DND-41 (cell line): ENCODE results near the gene PRAMEF11.
"Not testable (repeated sequence)": the region's sequence is repeated elsewhere in the genome, so short reads cannot be mapped to it uniquely, and the experiment has no call there.

ENCODE experiments used
- EZH2 ChIP-seq: IDR thresholded peaks from 3 replicates; pipeline ENCODE4 v1.6.1; 2012; ENCODE audit warnings: borderline replicate concordance, low read depth, mild to moderate bottlenecking, moderate library complexity, low read length, inconsistent platforms; ENCODE audit not compliant: severe bottlenecking
- TF ChIP-seq, protein P1 (sequence below): IDR thresholded peaks from 2 replicates; pipeline ENCODE4 v1.5.1; 2012; ENCODE audit warnings: borderline replicate concordance, low read length, moderate library complexity, mild to moderate bottlenecking; ENCODE audit not compliant: poor library complexity, severe bottlenecking; ENCODE audit errors: extremely low read depth

DNA sequence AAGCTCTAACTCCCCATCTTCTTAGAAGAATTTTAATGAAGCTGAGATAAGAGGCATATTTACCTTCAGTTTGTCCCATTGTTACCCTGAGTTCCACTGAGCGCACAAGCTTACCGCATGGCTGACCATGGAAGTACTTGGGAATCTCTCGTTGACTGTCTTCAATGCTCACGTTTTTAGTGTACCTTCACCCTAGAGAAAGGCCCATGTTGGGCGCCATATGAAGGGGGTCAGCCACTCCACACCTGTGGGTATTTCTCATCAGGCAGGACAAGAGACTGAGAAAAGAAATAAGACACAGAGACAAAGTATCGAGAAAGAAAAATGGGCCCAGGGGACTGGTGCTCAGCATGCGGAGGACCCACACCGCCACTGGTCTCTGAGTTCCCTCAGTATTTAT, 46.5 kb downstream of the PRAMEF11 start:
- TF ChIP-seq, protein P1, sequence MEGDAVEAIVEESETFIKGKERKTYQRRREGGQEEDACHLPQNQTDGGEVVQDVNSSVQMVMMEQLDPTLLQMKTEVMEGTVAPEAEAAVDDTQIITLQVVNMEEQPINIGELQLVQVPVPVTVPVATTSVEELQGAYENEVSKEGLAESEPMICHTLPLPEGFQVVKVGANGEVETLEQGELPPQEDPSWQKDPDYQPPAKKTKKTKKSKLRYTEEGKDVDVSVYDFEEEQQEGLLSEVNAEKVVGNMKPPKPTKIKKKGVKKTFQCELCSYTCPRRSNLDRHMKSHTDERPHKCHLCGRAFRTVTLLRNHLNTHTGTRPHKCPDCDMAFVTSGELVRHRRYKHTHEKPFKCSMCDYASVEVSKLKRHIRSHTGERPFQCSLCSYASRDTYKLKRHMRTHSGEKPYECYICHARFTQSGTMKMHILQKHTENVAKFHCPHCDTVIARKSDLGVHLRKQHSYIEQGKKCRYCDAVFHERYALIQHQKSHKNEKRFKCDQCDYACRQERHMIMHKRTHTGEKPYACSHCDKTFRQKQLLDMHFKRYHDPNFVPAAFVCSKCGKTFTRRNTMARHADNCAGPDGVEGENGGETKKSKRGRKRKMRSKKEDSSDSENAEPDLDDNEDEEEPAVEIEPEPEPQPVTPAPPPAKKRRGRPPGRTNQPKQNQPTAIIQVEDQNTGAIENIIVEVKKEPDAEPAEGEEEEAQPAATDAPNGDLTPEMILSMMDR = not testable (repeated sequence)
- TF ChIP-seq EZH2 = not testable (repeated sequence)
